SIG-M5 treated with dmso at 0.1 percent for 504 hours (cell line): ENCODE measurements around the gene CEMIP.

Experiments
- DNase-seq: peaks from one replicate; lab custom pipeline; 2025; ENCODE audit not compliant: unreplicated experiment; lab: John Stamatoyannopoulos, UW

Gene CEMIP

GRCh38 chr15:80920271-80920699 is 141.1 kb downstream of the CEMIP start:
- DNase-seq, result no peak

GRCh38 chr15:80921736-80922410 is 142.7 kb downstream of the CEMIP start:
- no peak for DNase-seq

- no peak for DNase-seq
Measured at GRCh38 chr15:80923668-80924067, 144.5 kb downstream of the CEMIP start.

- DNase-seq, result no peak
Measured at GRCh38 chr15:80924278-80924677, 145.1 kb downstream of the CEMIP start.

GRCh38 chr15:80925597-80926059 is 146.5 kb downstream of the CEMIP start:
- DNase-seq, result no peak

- no peak for DNase-seq
Measured at GRCh38 chr15:80926126-80926525, 147.0 kb downstream of the CEMIP start.

- no peak for DNase-seq
Measured at GRCh38 chr15:80929225-80929624, 150.1 kb downstream of the CEMIP start.

GRCh38 chr15:80929689-80930088 is 150.5 kb downstream of the CEMIP start:
- no peak for DNase-seq

- no peak for DNase-seq
Measured at GRCh38 chr15:80931191-80931590, 152.0 kb downstream of the CEMIP start.

GRCh38 chr15:80931721-80932512 is 152.7 kb downstream of the CEMIP start:
- no peak for DNase-seq

- DNase-seq, result no peak
Measured at GRCh38 chr15:80932513-80932815, 153.3 kb downstream of the CEMIP start.

- no peak for DNase-seq
Measured at GRCh38 chr15:80932989-80933388, 153.8 kb downstream of the CEMIP start.

- no peak for DNase-seq
Measured at GRCh38 chr15:80934761-80935221, 155.6 kb downstream of the CEMIP start.

- no peak for DNase-seq
Measured at GRCh38 chr15:80936288-80937078, 157.3 kb downstream of the CEMIP start.

- DNase-seq, result no peak
Measured at GRCh38 chr15:80937718-80938117, 158.5 kb downstream of the CEMIP start.

- no peak for DNase-seq
Measured at GRCh38 chr15:80939216-80939615, 160.0 kb downstream of the CEMIP start.

GRCh38 chr15:80940331-80940730 is 161.2 kb downstream of the CEMIP start:
- no peak for DNase-seq

GRCh38 chr15:80940851-80941250 is 161.7 kb downstream of the CEMIP start:
- DNase-seq, result no peak

- no peak for DNase-seq
Measured at GRCh38 chr15:80942266-80942665, 163.1 kb downstream of the CEMIP start.

- DNase-seq, result peak; percentile 25
Measured at GRCh38 chr15:80942746-80943565, 163.8 kb downstream of the CEMIP start.

- DNase-seq, result no peak
Measured at GRCh38 chr15:80944818-80945217, 165.6 kb downstream of the CEMIP start.
